HG02763 (cell line): ENCODE results near the gene GRIN1.

Experiments used
- ATAC-seq: cut with Tn5 transposase; IDR thresholded peaks from one replicate; pipeline ENCODE4 v1.9.1; 2021; ENCODE audit warnings: mild to moderate bottlenecking, moderate library complexity; ENCODE audit not compliant: unreplicated experiment

Gene GRIN1

GRCh38 chr9:137173796-137174664 is 35.1 kb downstream of the GRIN1 start:
- no peak for ATAC-seq

- ATAC-seq, result no peak
Measured at GRCh38 chr9:137174722-137175293, 35.9 kb downstream of the GRIN1 start.

GRCh38 chr9:137175345-137175961 is 36.5 kb downstream of the GRIN1 start:
- ATAC-seq, result no peak

GRCh38 chr9:137176302-137177182 is 37.6 kb downstream of the GRIN1 start:
- no peak for ATAC-seq

GRCh38 chr9:137178201-137178938 is 39.4 kb downstream of the GRIN1 start:
- ATAC-seq, result no peak

GRCh38 chr9:137178939-137179630 is 40.1 kb downstream of the GRIN1 start:
- ATAC-seq, result no peak

- ATAC-seq, result no peak
Measured at GRCh38 chr9:137179761-137180160, 40.8 kb downstream of the GRIN1 start.

- ATAC-seq, result no peak
Measured at GRCh38 chr9:137180491-137180890, 41.5 kb downstream of the GRIN1 start.

GRCh38 chr9:137181680-137182079 is 42.7 kb downstream of the GRIN1 start:
- ATAC-seq, result no peak

- no peak for ATAC-seq
Measured at GRCh38 chr9:137182836-137183235, 43.9 kb downstream of the GRIN1 start.

GRCh38 chr9:137183980-137184595 is 45.1 kb downstream of the GRIN1 start:
- ATAC-seq, result no peak

- no peak for ATAC-seq
Measured at GRCh38 chr9:137184881-137185660, 46.1 kb downstream of the GRIN1 start.

- no peak for ATAC-seq
Measured at GRCh38 chr9:137185921-137186320, 47.0 kb downstream of the GRIN1 start.

- ATAC-seq, result no peak
Measured at GRCh38 chr9:137186385-137186784, 47.4 kb downstream of the GRIN1 start.

GRCh38 chr9:137187386-137187785 is 48.4 kb downstream of the GRIN1 start:
- no peak for ATAC-seq

GRCh38 chr9:137188086-137188489 is 49.1 kb downstream of the GRIN1 start:
- ATAC-seq, result no peak

GRCh38 chr9:137188490-137189296 is 49.7 kb downstream of the GRIN1 start, which contains the start of the genes ANAPC2 and SSNA1:
Gene ANAPC2 (minus strand): TSS chr9:137188560. CDS start chr9:137188532, 28 bp downstream.
Gene SSNA1 (plus strand): TSS chr9:137188676. CDS start chr9:137188727, 51 bp downstream.
- peak; percentile 82 for ATAC-seq
